HG02885 (cell line): ENCODE measurements around the gene MIPEP.
A peak's percentile ranks its signal among the peaks of the same experiment; 100 is the strongest.
"Not testable (repeated sequence)": the region's sequence is repeated elsewhere in the genome, so short reads cannot be mapped to it uniquely, and the experiment has no call there.

ENCODE experiments used
- ATAC-seq: cut with Tn5 transposase; IDR thresholded peaks from one replicate; pipeline ENCODE4 v1.9.1; 2021; ENCODE audit warnings: mild to moderate bottlenecking; ENCODE audit not compliant: unreplicated experiment, poor library complexity

Gene MIPEP

DNA sequence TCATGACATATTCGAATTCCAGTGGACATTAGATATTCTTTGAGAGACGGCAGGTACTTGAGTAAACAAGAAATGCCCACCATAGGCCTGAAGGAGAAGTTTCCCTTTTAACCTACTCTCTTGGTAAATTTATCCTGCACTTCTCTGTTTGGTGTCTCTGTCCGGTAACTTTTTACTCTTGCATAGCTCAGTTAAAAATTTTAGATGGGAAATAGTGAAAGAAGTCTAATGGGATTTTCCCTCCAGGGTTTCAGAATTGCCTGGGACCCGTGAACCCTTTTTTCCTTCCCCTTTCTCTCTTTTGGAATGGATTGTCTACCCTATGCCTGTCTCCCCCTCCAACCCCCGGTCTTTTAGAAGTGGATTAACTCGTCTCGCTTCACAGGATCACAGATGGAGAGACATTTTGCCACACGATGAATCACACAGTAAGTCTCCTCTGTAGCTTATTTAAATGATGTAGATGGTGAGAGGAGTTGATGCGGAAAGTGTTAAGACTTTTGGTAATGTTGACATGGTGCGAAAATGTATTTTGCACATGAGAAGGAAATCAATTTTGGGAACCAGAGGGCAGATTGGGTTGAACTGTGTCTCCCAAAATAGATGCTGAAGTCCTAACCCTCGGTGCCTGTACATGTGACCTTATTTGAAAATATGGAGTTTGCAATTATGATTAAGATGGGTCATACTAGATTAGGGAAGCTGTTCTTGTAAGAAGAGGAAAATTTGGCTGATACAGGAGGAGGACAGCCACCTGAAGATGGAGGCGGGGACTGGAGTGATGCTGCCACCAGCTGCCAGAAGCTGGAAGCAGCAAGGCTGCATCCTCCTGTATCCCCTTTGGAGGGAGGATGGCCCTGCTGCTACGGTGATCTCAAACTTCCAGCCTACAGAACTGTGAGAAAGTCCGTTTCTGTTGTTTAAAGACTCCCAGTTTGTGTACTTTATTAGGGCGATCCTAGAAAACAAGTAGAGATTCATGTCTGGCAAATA is 711 bp upstream of the MIPEP start:
- peak; percentile 24 for ATAC-seq

DNA sequence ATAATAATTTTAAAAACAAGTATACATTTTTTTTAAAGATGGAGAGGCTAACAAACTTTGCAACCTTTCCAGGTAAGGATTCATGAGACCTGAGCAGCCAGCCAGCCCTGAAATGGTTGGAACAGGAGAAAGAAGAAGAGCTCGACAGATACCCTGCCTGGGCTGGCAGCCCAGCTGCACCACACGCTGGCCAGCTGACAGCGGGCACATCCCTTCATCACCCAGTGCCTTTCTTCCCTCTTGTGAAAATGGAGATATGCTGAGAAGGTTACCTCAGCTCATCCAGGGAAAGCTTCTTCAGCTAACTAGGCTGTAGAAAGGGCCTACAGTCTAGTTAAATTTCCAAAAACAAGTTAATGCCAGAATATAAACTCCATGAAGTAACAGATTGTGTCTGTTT is 4.8 kb downstream of the MIPEP start:
- ATAC-seq: not testable (repeated sequence)

DNA sequence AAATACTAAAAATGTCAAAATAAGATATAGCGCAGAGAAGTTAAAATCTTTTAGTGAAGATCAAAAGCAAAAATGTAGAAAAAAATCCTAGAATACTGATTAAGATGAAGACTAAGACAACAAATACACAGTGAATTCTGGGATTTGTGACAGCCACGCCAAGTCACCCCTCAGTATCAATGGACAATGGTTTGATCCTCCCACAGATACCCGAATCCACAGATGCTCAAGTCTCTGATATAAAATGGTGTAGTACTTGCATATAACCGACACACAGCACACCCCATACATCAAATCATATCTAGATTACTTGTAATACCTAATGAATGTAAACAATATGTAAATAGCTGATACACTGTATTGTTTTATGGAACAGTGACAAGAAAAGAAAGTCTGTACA is 5.9 kb downstream of the MIPEP start:
- no peak for ATAC-seq

DNA sequence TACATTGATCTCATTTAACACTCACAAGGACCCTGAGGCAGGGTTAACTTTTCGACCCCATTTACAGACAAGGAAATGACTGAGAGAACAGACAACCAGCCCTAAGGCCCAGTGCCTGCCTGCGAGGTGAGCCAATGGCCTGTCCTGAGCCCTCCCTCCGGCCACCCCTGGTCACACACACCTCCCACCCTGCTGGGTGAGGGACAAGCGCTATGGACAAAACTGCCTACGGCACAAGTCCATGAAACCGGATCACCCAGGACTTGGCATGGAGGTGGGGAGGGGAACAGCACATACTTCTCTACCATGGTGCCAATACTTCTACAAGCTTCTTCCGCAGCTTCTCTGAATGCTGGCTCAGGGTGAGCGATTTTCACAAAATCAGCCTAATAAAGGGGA is 7.8 kb downstream of the MIPEP start:
- not testable (repeated sequence) for ATAC-seq

DNA sequence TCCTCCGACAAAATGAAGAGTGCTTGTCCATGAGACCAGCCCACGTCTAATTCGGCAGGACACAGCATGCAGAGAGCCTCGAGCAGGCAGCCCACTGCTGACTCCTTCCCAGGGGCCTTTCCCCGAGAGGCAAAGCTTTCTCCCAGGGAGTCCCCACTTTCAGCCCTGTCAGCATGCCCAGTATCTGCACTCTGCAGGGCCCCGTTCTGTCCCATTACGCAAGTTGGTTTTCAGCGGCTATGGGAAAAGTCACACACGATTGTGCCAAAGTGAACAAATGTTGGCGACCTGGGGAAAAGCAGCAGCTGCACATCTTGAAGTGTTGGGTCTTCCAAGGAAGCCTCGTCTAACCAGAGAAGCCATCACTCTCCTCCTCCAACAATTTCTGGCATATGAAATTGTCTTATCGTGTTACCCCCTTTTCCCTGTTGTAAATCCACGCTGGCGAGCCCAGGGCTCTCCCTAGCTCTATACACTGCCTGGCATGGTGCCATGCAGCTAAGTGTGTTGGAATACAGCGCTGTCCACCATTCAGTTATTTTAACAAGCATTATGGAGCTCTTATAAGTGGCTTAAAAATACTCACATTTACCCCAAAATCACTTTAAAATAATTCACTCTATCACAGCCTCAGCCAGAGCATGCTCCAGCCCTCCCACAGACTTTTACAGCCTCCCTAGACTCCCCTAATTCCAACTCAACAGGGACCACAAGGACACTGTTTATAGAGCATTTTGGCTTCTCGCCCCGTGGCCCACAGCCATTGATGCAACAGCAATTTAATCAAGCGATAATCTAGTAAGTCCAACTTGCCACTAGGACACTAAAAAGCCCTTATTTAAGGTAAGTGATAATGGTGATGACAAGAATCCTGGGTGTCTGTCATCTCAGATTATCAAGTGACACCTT is 8.5 kb downstream of the MIPEP start:
- ATAC-seq: not testable (repeated sequence)

DNA sequence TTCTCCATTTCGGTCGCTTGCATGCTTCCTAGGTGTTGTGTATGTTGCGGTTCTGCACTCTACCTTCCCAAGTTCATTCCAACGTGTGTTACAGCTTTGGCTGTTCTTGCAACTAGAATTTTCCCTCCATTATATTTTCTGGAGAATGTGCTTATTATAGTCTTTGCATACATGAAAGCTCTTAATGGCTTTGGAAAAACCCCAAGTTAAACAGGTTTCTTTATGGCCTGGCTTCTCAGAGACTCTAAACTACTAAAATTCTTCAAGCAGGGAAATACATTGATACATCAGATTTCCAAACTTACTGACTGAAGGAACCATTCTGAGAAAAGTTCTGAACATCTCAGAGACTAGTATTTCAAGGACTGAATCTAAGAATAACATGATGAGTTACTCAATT is 11.9 kb downstream of the MIPEP start:
- ATAC-seq: no peak

DNA sequence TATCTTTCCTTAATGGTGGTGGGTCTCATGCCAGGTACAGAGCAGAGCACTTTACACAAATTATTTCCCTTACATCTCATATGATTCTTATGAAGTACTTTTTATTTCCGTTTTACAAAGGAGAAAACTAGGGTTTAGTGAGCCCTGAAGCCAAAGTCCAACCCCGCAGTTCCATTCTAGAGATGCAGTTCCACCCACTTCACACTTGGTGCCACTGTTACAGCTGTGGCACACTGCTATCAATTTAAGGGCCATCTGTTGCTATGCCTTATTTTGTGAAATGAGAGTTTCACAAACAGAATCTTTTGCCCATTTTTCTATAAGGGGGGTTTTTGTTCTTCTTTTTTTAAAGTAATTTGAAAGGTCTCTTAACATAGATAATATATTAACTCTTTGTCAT is 12.9 kb downstream of the MIPEP start:
- no peak for ATAC-seq

DNA sequence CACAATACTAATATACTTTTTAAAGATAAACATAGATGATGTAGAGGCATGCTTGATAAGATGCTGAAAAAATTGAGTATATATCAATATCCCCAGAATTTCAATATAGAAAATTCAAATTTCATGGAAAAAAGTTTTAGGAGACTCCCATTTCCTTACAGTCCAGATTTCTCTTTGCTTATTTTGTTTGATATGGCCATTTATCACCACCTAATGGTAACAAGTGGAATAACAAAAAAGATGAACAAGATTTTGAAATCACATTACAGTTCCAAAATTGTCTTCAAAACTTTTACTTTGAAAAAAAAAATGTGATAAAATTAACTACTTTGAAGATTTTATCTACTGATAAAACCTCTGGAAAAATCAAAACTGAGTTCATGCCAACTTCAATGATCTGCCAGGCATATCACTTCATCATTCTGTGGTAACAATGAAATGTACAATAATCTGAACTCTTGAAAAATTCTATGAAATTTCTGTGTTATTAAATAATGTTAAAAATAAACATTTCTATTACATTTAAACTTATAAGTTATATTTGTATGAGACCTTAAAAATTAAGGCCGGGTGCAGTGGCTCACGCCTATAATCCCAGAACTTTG is 17.5 kb downstream of the MIPEP start:
- ATAC-seq: no peak

DNA sequence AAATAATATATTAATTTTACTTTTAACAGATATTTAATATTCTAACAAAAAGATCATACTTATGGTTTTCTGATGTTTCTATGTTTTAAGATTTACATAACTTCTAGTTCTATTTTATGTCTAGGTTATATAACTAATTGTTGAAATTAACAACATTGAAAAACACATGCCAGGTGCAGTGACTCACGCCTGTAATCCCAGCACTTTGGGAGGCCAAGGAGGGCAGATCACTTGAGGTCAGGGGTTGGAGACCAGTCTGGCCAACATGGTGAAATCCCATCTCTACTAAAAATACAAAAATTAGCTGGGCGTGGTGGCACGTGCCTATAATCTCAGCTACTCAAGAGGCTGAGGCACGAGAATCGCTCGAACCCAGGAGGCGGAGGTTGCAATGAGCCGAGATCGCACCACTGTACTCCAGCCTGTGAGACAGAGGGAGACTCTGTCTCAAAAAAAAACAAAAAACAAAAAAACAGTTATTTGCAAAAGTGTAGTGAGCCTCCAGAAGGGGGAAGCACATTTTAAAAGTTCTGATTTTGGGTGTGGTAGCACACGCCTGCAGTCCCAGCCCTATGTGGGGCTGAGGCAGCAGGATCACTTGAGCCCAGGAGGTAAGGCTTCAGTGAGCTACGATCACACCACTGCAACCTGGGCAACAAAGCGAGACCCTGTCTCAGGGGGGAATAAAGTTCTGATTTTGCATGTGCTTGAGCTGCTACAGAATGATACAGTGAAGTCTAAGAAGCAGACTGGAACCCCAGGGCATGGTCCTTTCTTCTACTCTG is 18.7 kb downstream of the MIPEP start:
- ATAC-seq: no peak

DNA sequence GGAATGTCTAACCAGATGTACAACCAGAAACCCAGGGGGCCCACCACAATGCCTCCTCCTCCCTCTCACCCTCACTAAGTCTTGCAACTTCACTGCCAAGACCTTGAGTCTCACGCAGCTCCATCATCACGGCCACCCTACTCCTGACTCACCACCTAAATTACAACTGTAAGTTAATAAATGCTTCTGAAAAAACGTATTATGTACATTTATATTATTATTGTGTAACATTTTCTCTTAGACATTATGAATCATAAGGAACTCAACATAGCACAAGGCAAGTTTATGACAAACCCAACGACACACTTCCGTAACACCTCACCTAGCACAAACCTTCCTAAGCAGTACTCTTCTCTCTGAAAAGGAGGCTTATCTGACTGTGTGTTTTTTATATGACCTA is 20.7 kb downstream of the MIPEP start:
- no peak for ATAC-seq

DNA sequence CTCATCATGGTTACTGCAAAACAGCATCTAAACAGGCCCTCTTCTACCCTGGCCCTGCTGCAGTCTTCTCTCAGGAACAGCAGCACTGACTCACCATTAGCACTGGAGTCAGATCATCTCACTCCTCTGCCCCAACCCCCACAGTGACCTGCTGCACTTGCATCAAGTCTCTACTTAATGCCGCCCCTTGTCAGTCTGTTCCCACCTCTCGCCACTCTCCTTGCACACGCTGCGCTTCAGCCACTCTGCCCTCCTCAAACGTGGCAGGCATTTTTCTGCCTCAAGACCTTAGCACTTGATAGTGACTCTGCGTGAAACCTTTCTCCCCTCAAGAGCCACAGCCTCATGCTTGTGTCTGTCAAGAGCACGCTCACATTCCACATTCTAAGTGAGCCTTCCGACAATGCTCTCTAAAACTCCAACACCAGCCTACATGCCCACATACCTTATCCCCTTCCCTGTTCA is 22.1 kb downstream of the MIPEP start:
- no peak for ATAC-seq

DNA sequence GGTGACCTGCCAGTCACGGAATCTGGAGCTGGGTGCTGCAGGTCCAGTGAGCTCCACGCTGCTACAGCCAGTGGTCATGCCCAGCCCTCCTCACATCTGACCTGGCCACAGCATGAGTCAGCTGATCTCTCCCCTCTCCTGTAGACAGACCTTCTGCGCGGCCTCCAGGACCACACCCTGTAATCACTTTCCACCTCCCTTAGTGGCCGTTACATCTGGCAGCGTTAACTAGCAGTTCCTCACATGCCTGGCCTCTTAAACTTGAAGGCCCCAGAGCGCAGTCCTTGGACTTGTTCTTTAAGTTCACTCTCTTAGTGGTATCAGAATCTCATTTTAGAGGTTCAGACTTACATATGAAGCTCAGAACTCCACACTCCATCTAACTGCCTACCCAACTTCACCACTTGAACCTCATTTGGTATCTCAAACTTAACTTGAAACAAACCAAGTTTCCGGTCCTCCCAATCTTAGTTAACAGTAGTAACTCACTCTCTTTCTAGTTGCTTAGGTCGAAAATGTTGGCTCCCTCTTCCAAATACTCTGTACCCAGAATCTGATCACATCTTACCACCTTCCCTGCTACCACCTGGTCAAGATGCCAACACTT is 22.7 kb downstream of the MIPEP start:
- ATAC-seq: no peak

DNA sequence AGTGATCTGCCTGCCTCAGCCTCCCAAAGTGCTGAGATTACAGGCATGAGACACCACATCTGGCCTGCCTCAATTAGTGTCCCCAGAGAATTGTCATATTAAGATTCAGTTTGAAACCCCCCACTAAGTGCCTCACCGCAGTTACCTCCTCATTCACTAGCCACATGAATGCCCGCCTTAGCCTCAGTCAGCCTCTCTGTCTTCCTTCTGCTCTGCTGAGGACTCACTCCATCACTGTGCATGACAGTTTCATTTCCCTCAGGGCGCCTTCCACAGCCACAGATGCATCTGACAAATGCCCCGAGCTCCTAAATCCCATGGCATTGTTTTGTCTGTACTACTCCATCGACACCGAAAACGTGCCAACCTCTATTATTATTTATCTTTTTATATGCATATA is 23.3 kb downstream of the MIPEP start:
- no peak for ATAC-seq

DNA sequence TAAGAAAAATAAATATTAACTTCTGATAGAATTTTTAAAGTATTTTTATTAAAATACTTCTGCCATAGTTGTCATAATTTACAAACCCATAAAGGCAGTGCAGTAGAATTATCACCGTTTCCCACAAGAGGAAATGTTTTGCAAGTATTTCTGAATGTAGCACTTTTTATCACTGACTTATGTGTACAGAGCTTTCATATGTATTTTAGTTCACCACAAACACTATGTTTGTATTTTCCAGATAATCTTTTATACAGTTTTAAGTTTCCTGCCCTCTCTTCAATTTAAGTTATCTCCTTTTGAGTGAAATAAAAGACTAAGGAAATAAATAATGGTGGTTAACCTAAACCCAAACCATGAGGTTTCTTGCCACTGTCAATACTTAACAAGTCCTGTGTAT is 24.2 kb downstream of the MIPEP start:
- ATAC-seq: no peak

DNA sequence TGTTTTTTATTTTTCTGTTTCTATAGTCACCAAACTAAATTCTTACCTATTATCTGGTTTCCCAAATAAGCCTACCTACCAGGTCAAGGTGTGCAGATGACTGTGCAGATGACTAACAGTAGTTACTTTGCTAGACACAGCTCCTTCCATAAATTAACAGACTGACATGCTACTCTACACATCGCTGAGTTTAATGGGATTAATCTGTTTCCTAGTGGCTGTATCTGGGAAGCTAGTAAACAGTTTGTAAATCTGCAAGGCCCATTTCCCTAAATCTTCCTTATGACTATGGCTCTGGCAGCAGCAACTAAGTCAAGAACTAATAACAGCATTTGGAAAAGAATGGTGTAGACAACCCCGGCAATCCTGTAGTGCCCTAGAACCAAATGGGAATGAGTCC is 27.9 kb downstream of the MIPEP start:
- no peak for ATAC-seq

DNA sequence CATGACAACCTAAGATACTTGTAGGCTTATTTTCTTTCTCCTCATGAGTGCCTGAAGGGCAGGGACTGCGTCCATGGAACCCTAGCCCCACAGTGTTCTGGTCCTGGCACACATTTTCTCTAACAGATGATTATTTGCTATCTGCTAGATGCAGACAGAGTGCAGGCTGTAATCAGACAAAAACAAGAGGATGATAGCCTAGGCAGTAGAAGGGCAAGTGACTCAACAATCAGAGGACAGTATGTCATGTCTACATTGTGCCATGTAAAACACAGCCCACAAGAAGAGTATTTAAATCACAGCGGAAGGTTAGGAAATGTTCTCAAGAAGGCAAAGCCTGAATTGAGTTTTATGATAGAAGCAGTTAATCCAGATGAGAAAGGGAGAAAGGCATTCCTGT is 29.3 kb downstream of the MIPEP start:
- ATAC-seq: no peak

DNA sequence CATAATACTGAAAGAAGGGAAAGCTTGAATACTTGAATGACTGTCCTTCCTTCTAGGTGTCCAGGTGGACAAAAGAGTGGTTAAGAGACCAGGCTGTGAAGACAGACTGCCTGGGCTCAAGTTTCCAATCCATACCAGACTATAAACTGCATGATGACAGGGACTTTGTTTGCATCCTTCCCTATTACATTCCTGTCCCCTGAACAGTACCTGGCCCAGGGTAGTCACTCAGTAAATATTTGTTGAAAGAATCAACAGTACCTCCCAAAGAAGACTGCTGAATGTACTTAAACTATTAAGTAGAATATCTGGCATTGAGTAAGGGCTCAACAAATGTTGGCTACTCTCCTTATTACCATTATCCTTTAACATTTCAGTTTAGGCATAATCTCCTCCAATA is 29.7 kb downstream of the MIPEP start:
- no peak for ATAC-seq

DNA sequence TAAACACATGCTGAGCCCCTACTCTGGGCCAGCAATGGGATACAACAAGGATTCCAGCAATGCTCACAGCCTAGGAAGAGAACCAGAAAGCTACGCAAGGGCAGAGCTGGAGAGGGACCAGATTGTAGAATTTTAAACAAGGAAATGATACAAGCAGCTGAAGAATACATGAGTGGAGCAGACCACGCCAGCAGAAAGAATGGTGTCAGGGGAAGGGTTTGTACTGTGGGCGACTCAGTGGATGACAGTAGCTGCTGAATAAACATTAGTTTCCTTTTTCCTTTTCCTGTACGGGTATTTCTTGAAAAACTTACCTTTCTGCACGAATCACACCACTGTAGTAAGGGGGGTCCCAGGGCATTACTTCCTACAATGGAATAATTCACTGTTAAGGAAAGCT is 30.7 kb downstream of the MIPEP start:
- ATAC-seq: no peak

DNA sequence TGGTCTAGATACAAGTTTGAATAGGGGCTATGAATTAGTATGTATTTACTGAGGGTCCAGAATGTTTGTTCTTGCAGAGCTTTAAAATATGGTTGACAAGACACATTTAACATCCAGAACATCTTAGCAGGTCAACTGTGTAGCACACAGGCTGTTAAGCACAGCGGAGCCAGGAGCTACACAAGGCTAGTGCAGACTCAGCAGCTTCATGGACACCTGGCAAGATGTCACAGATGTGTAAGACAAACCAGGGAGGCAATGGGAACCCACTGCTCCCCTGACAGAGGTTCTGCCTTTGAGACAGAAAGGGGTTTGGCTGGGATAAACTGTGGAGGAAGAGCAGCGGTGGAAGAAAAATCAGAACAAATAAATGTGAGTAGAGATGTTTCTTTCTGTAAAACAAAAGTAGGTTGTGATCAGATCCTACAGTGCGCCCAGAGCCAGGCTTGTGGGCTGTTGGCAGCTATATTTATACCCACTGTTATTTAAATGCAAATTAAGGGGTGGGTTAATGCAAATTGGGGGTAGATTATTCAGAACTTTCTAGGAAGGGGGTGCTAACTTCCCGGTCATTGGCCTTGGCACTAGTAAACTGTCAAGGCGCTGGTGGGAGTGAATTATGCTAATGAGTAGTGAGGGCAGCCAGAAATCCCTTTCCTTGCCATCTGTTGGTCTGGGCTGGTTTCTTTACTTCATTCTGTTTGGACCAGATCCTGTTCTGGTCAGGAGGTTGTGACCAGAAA is 33.0 kb downstream of the MIPEP start:
- no peak for ATAC-seq
